Astrocyte (in vitro differentiated cells and primary cell): ENCODE results near the gene KLHDC7A. TPM values are rescaled to one million over a fixed set of nuclear protein-coding genes. Genes with fewer than 3 reads are reported as not detected.

ENCODE experiments used
- DNase-seq: peaks from one replicate; pipeline ENCODE4 v3.0.0-alpha.2; 2010; ENCODE audit warnings: low read depth
- FAIRE-seq: peaks from 2 replicates; lab custom pipeline; 2011; peaks lifted over from hg19 to GRCh38; lab: Jason Lieb, UNC
- H2AFZ ChIP-seq: 2 replicates; pipeline ENCODE4 v1.6.0; 2012; ENCODE audit warnings: low read depth, low read length, inconsistent platforms
- H3K27ac ChIP-seq: 2 replicates; pipeline ENCODE4 v1.5.1; 2011; ENCODE audit warnings: low read depth, low read length, inconsistent platforms
- H3K27me3 ChIP-seq: 2 replicates; pipeline ENCODE4 v1.6.0; 2011; ENCODE audit warnings: low read length, inconsistent platforms; ENCODE audit not compliant: insufficient read depth
- H3K36me3 ChIP-seq: 2 replicates; pipeline ENCODE4 v1.5.1; 2011; ENCODE audit warnings: low read length, inconsistent platforms; ENCODE audit not compliant: insufficient read depth
- H3K4me1 ChIP-seq: 2 replicates; pipeline ENCODE4 v1.5.1; 2011; ENCODE audit warnings: low read length, inconsistent platforms; ENCODE audit not compliant: insufficient read depth
- H3K4me2 ChIP-seq: 2 replicates; pipeline ENCODE4 v1.6.0; 2012; ENCODE audit warnings: low read length, inconsistent platforms
- H3K4me3 ChIP-seq: 2 replicates; pipeline ENCODE4 v1.5.1; 2011; ENCODE audit warnings: low read depth, mild to moderate bottlenecking, low read length, inconsistent platforms; ENCODE audit not compliant: insufficient read depth
- H3K79me2 ChIP-seq: 2 replicates; pipeline ENCODE4 v1.6.0; 2012; ENCODE audit warnings: mild to moderate bottlenecking, low read length, inconsistent platforms; ENCODE audit not compliant: insufficient read depth
- H3K9ac ChIP-seq: 2 replicates; pipeline ENCODE4 v1.6.0; 2012; ENCODE audit warnings: mild to moderate bottlenecking, low read length, inconsistent platforms
- H3K9me3 ChIP-seq: 2 replicates; pipeline ENCODE4 v1.5.1; 2012; ENCODE audit warnings: low read depth, mild to moderate bottlenecking, low read length, inconsistent platforms; ENCODE audit not compliant: insufficient read depth
- H4K20me1 ChIP-seq: 2 replicates; pipeline ENCODE4 v1.6.0; 2012; ENCODE audit warnings: low read length, inconsistent platforms; ENCODE audit not compliant: insufficient read depth
- H3K27ac Mint-ChIP-seq: one replicate; pipeline ENCODE4 v1.8.0; 2021; ENCODE audit warnings: mild to moderate bottlenecking, mixed read lengths; ENCODE audit not compliant: unreplicated experiment
- H3K27me3 Mint-ChIP-seq: one replicate; pipeline ENCODE4 v1.8.0; 2021; ENCODE audit warnings: low read depth, mixed read lengths; ENCODE audit not compliant: unreplicated experiment
- H3K36me3 Mint-ChIP-seq: one replicate; pipeline ENCODE4 v1.8.0; 2021; ENCODE audit warnings: low read depth, mixed read lengths; ENCODE audit not compliant: unreplicated experiment
- H3K4me1 Mint-ChIP-seq: one replicate; pipeline ENCODE4 v1.8.0; 2021; ENCODE audit warnings: low read depth, mixed read lengths; ENCODE audit not compliant: unreplicated experiment
- H3K4me3 Mint-ChIP-seq: one replicate; pipeline ENCODE4 v1.8.0; 2021; ENCODE audit warnings: mild to moderate bottlenecking, moderate library complexity, mixed read lengths; ENCODE audit not compliant: unreplicated experiment
- H3K9me3 Mint-ChIP-seq: one replicate; pipeline ENCODE4 v1.8.0; 2021; ENCODE audit warnings: mild to moderate bottlenecking, mixed read lengths; ENCODE audit not compliant: unreplicated experiment
- EZH2 ChIP-seq: IDR thresholded peaks from 2 replicates; pipeline ENCODE4 v1.6.1; 2012; ENCODE audit warnings: mild to moderate bottlenecking, low read length, inconsistent platforms; ENCODE audit not compliant: insufficient read depth
- total RNA-seq: library from RNA; stranded (reverse); gene quantifications from 2 replicates; pipeline ENCODE4 v1.2.1, GENCODE V29; 2021
- TF ChIP-seq, protein P1 (sequence below): IDR thresholded peaks from 2 replicates; pipeline ENCODE4 v1.5.1; 2011; ENCODE audit warnings: low read depth, mild to moderate bottlenecking, inconsistent platforms, low read length, moderate library complexity; ENCODE audit not compliant: insufficient read depth

Gene KLHDC7A
- total RNA-seq, 1 donor from 2014 or later: 0.14 TPM

DNA sequence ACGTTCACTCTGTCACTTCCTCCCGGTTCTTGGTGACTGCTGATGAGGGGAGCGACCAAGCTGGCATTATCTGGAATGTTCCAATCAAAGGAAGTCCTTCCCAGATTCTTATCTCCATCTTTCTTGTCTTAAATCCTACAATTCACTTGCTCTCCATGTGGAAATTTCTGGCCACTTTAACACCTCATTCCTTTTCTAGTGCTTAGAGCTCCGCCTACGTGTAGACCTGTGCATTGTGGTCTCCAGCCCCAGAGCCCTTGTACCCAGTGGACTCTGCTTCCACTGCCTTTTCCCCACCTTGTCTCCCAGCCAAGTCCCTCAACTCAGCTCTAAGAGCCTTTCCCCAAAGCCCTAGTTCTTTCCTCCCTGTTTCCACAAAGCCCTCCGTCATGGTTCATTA, 12.2 kb upstream of the KLHDC7A start:
- no peaks in the 10 kb centered on the region for H3K4me1 Mint-ChIP-seq
- FAIRE-seq: no peak
- peaks cover 6% of the 10 kb centered on the region for H3K9me3 Mint-ChIP-seq

DNA sequence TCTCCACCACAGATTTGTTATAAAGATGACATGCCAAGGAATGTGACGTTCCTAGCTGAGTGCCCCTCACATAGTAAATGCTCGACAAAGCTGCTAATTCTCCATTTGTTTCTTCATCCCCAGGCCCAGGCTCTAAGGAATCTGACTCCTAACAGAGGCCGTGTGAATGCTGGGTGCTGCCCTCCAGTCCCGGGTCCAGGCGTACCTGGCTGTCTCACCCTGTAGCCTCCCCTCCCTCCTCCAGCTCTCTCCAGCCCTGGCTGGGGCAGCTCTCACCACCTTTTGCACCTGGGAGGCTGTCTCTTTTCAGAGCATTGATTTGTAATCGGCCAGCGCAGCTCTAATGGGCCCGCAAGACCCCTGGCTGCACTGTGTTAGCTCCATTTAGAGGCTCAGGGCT, 11.2 kb upstream of the KLHDC7A start:
- no peak overlapping the region for H3K27ac Mint-ChIP-seq

More for the DNA sequence above, 12.2 kb upstream of the KLHDC7A start:
- no peak overlapping the region for H3K9ac ChIP-seq
- Mint-ChIP-seq H3K36me3 (no peaks in the 10 kb centered on the region), H3K4me3 (no peak overlapping the region), H3K27me3 (peaks cover 49% of the 10 kb centered on the region), H3K27ac (no peak overlapping the region)
- DNase-seq: no peak
- H3K27me3 ChIP-seq: no peaks in the 10 kb centered on the region
- H4K20me1 ChIP-seq: no peaks in the 10 kb centered on the region
- TF ChIP-seq, protein P1, sequence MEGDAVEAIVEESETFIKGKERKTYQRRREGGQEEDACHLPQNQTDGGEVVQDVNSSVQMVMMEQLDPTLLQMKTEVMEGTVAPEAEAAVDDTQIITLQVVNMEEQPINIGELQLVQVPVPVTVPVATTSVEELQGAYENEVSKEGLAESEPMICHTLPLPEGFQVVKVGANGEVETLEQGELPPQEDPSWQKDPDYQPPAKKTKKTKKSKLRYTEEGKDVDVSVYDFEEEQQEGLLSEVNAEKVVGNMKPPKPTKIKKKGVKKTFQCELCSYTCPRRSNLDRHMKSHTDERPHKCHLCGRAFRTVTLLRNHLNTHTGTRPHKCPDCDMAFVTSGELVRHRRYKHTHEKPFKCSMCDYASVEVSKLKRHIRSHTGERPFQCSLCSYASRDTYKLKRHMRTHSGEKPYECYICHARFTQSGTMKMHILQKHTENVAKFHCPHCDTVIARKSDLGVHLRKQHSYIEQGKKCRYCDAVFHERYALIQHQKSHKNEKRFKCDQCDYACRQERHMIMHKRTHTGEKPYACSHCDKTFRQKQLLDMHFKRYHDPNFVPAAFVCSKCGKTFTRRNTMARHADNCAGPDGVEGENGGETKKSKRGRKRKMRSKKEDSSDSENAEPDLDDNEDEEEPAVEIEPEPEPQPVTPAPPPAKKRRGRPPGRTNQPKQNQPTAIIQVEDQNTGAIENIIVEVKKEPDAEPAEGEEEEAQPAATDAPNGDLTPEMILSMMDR: no peak
- TF ChIP-seq EZH2: no peak
- no peaks in the 10 kb centered on the region for H3K36me3 ChIP-seq
- H3K79me2 ChIP-seq: no peaks in the 10 kb centered on the region
- no peak overlapping the region for H3K4me3 ChIP-seq
- H3K27ac ChIP-seq: no peak overlapping the region
- H3K9me3 ChIP-seq: peaks cover 3% of the 10 kb centered on the region
- no peak overlapping the region for H3K4me2 ChIP-seq
- H3K4me1 ChIP-seq: no peaks in the 10 kb centered on the region
- H2AFZ ChIP-seq: no peak overlapping the region

More for the DNA sequence above, 11.2 kb upstream of the KLHDC7A start:
- H3K4me1 ChIP-seq: no peaks in the 10 kb centered on the region
- H3K9me3 ChIP-seq: peaks cover 3% of the 10 kb centered on the region
- no peak overlapping the region for H3K4me3 ChIP-seq
- no peaks in the 10 kb centered on the region for H3K36me3 ChIP-seq
- H3K27me3 ChIP-seq: no peaks in the 10 kb centered on the region
- no peaks in the 10 kb centered on the region for H3K79me2 ChIP-seq
- no peak overlapping the region for H3K4me2 ChIP-seq
- no peak overlapping the region for H2AFZ ChIP-seq
- Mint-ChIP-seq H3K9me3 (peaks cover 6% of the 10 kb centered on the region), H3K4me3 (no peak overlapping the region), H3K36me3 (no peaks in the 10 kb centered on the region), H3K4me1 (no peaks in the 10 kb centered on the region), H3K27me3 (peaks cover 51% of the 10 kb centered on the region)
- DNase-seq (no peak), FAIRE-seq (no peak)
- no peak overlapping the region for H3K27ac ChIP-seq
- no peaks in the 10 kb centered on the region for H4K20me1 ChIP-seq
- TF ChIP-seq, protein P1: no peak
- no peak for TF ChIP-seq EZH2
- no peak overlapping the region for H3K9ac ChIP-seq
